ENCODE data around the gene ARHGAP44.

Gene ARHGAP44

GRCh38 chr17:12789481-12790248, at the start of gene ARHGAP44:
ARHGAP44 (plus strand) TSS chr17:12789498; CDS start chr17:12789839, 341 bp downstream.
- no peak for DNase-seq (ENCODE audit: low read depth in 1 of 2, low spot score in 1 of 2)

- no peak for DNase-seq (ENCODE audit: low read depth in 1 of 2, low spot score in 1 of 2)
Measured at GRCh38 chr17:12739500-12739899, 49.8 kb upstream of the ARHGAP44 start.

- DNase-seq (ENCODE audit: low read depth in 1 of 2, low spot score in 1 of 2) = no peak
Measured at GRCh38 chr17:12743046-12743445, 46.3 kb upstream of the ARHGAP44 start.

- DNase-seq (ENCODE audit: low read depth in 1 of 2, low spot score in 1 of 2) = no peak
Measured at GRCh38 chr17:12744298-12744697, 45.0 kb upstream of the ARHGAP44 start.

GRCh38 chr17:12744786-12745185, 44.5 kb upstream of the ARHGAP44 start:
- no peak for DNase-seq (ENCODE audit: low read depth in 1 of 2, low spot score in 1 of 2)

- DNase-seq (ENCODE audit: low read depth in 1 of 2, low spot score in 1 of 2) = no peak
Measured at GRCh38 chr17:12745486-12745885, 43.8 kb upstream of the ARHGAP44 start.

- no peak for DNase-seq (ENCODE audit: low read depth in 1 of 2, low spot score in 1 of 2)
Measured at GRCh38 chr17:12756786-12757185, 32.5 kb upstream of the ARHGAP44 start.

GRCh38 chr17:12759090-12759489, 30.2 kb upstream of the ARHGAP44 start:
- DNase-seq (ENCODE audit: low read depth in 1 of 2, low spot score in 1 of 2) = no peak

GRCh38 chr17:12765548-12765947, 23.8 kb upstream of the ARHGAP44 start:
- no peak for DNase-seq (ENCODE audit: low read depth in 1 of 2, low spot score in 1 of 2)

- DNase-seq (ENCODE audit: low read depth in 1 of 2, low spot score in 1 of 2) = no peak
Measured at GRCh38 chr17:12768255-12768654, 21.0 kb upstream of the ARHGAP44 start.

GRCh38 chr17:12769981-12770380, 19.3 kb upstream of the ARHGAP44 start:
- no peak for DNase-seq (ENCODE audit: low read depth in 1 of 2, low spot score in 1 of 2)

GRCh38 chr17:12773153-12773552, 16.1 kb upstream of the ARHGAP44 start:
- DNase-seq (ENCODE audit: low read depth in 1 of 2, low spot score in 1 of 2) = no peak

GRCh38 chr17:12789075-12789480, 220 bp upstream of the ARHGAP44 start:
- no peak for DNase-seq (ENCODE audit: low read depth in 1 of 2, low spot score in 1 of 2)

- no peak for DNase-seq (ENCODE audit: low read depth in 1 of 2, low spot score in 1 of 2)
Measured at GRCh38 chr17:12790249-12791106, 1.2 kb downstream of the ARHGAP44 start.

GRCh38 chr17:12794919-12795532, 5.7 kb downstream of the ARHGAP44 start:
- DNase-seq (ENCODE audit: low read depth in 1 of 2, low spot score in 1 of 2) = no peak

GRCh38 chr17:12800855-12801365, 11.6 kb downstream of the ARHGAP44 start:
- no peak for DNase-seq (ENCODE audit: low read depth in 1 of 2, low spot score in 1 of 2)

- DNase-seq (ENCODE audit: low read depth in 1 of 2, low spot score in 1 of 2) = no peak
Measured at GRCh38 chr17:12806630-12807029, 17.3 kb downstream of the ARHGAP44 start.

- no peak for DNase-seq (ENCODE audit: low read depth in 1 of 2, low spot score in 1 of 2)
Measured at GRCh38 chr17:12808723-12809122, 19.4 kb downstream of the ARHGAP44 start.

GRCh38 chr17:12812877-12813276, 23.6 kb downstream of the ARHGAP44 start:
- DNase-seq (ENCODE audit: low read depth in 1 of 2, low spot score in 1 of 2) = no peak

- no peak for DNase-seq (ENCODE audit: low read depth in 1 of 2, low spot score in 1 of 2)
Measured at GRCh38 chr17:12813664-12814063, 24.4 kb downstream of the ARHGAP44 start.

- no peak for DNase-seq (ENCODE audit: low read depth in 1 of 2, low spot score in 1 of 2)
Measured at GRCh38 chr17:12814718-12815117, 25.4 kb downstream of the ARHGAP44 start.
